Mesodermal cell (in vitro differentiated cells): ENCODE data around the gene FAM149A.
A peak's percentile ranks its signal among the peaks of the same experiment; 100 is the strongest.

Source experiments
- H3K27ac ChIP-seq: 2 replicates; pipeline ENCODE4 v1.7.0; 2013; ENCODE audit warnings: mild to moderate bottlenecking, low read depth, low read length, moderate library complexity; ENCODE audit not compliant: severe bottlenecking
- H3K36me3 ChIP-seq: 2 replicates; pipeline ENCODE4 v1.7.1; 2013; ENCODE audit warnings: mild to moderate bottlenecking, low read length, moderate library complexity; ENCODE audit not compliant: control insufficient read depth, insufficient read depth
- H3K4me1 ChIP-seq: one replicate; pipeline ENCODE4 v1.7.1; 2013; ENCODE audit warnings: mild to moderate bottlenecking, low read length; ENCODE audit not compliant: insufficient read depth, control insufficient read depth, poor library complexity, severe bottlenecking
- H3K4me3 ChIP-seq: 2 replicates; pipeline ENCODE4 v1.7.0; 2013; ENCODE audit warnings: low read length, control low read depth, mild to moderate bottlenecking; ENCODE audit not compliant: insufficient read depth, poor library complexity, severe bottlenecking; ENCODE audit errors: extremely low read depth
- H3K9me3 ChIP-seq: 2 replicates; pipeline ENCODE4 v1.7.1; 2013; ENCODE audit warnings: mild to moderate bottlenecking, low read length, moderate library complexity; ENCODE audit not compliant: control insufficient read depth
- WGBS, 2 experiments: methylation state at CpG; one replicate each; pipeline ENCODE4 v1.1.5; 2013; ENCODE audit warnings: missing lambda C conversion rate in 2 of 2; ENCODE audit not compliant: insufficient coverage in 2 of 2; 5-methylcytosine and 5-hydroxymethylcytosine counted together

Gene FAM149A

GRCh38 chr4:186137196-186137794 lies 32.8 kb downstream of the FAM149A start:
- H3K4me1 ChIP-seq: no peaks in the 10 kb centered on the region
- H3K36me3 ChIP-seq: no peaks in the 10 kb centered on the region
- no peaks in the 10 kb centered on the region for H3K9me3 ChIP-seq
- H3K4me3 ChIP-seq: no peak overlapping the region
- no peak overlapping the region for H3K27ac ChIP-seq
- 80 to 82% methylated on average over 1 to 5 of the region's 6 CpGs for WGBS, 2 experiments

DNA sequence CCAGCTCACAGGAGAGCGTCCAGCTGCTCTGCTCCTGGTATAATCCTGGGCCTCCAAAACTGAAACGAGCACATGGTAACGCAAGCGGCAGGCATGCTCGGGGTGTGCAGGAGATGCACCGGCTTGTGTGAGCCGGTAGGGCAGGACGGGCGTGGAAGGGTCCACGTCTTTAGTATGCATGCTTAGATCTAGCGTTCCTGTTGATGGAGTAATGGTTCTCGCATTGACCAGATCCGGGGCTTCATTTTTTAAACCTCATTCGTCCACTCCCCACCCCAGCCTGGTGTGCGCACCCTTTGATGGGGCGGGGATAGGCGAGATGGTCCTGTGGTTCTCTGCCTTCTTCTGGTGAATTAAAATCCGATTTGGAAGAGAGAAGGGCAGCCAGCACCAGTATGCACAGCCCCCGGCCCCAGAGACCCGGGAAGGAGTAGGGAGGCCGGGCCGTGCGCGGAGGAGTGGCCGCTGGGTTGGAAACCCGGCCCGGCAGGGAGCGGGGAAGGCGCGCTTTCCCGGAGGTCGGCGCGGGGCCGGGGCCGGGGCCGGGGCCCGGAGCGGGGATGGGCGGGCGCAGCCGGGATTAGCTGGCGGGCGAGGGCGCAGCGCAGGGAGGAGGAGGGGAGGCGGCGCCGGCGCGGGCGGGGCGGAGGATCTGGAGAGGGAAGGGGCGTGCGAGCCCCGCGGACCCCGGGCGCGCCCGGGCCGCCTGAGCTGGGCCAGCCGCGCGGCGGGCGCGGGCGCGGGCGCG lies 39.9 kb downstream of the FAM149A start:
- Histone ChIP-seq H3K27ac (no peak overlapping the region), H3K4me3 (peak overlapping the region; percentile 39), H3K36me3 (no peaks in the 10 kb centered on the region), H3K4me1 (peaks cover 4% of the 10 kb centered on the region), H3K9me3 (no peaks in the 10 kb centered on the region)
- WGBS, 2 experiments: 4 to 17% methylated on average over 19 to 29 of the region's 72 CpGs

DNA sequence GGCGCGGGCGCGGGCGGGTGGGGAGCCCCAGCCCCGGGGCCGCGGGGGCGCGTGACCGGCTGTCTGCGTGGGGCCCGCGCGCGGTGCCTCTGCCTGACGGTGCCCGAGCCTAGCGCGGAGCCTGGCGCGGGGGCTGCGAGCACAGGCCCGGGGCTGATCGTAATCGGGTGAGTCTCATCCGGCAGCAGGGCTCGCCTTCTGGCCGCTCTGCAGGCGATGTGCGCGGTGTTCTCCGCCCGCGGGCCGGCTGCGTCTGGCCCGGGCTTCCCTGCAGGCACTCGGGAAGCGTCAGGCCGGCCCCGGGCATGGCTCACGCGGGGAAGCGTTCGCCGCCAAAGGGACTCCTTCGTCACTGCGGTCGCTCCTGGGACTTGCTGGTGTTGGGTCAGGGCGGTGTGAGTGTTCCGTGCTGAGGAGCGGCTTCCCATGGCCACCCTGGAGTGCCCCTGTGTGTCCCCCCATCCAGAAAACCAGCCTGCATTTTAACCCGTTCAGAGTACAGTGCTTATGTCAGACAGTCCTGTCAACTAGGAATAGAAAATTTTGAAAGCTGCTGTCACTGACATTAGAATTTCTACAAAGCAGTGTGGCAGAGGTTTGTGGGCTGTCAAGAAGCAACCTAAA lies 40.6 kb downstream of the FAM149A start:
- H3K27ac ChIP-seq: no peak overlapping the region
- WGBS, 2 experiments: 0 to 1% methylated on average over 36 to 44 of the region's 54 CpGs

DNA sequence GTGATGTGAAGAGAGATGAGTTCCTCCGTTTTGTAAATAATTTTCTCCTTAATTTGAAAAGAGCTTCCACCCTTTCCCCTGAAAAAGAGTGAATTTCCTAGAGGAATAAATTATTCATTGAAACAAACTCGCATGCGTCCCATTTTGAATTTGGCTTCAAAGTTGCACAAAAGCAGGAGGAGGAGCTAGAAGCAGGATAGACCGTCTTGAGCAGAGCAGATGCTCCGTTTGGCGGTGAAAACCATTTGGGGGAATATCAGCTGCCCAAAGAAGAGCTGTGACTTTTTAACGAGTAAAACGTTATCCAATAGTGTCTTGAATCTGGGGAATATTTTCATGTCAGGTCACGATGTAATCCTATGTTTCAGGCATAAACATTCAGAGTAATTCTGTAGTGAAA lies 42.0 kb downstream of the FAM149A start:
- Histone ChIP-seq H3K4me1 (peaks cover 4% of the 10 kb centered on the region), H3K4me3 (no peak overlapping the region), H3K36me3 (no peaks in the 10 kb centered on the region), H3K9me3 (no peaks in the 10 kb centered on the region), H3K27ac (no peak overlapping the region)
- WGBS, 2 experiments: 80% methylated on average over 8 of the region's 9 CpGs

More for the DNA sequence above, 40.6 kb downstream of the FAM149A start:
- peak overlapping the region; percentile 44 for H3K4me3 ChIP-seq
- peaks cover 4% of the 10 kb centered on the region for H3K4me1 ChIP-seq
- no peaks in the 10 kb centered on the region for H3K36me3 ChIP-seq
- no peaks in the 10 kb centered on the region for H3K9me3 ChIP-seq

DNA sequence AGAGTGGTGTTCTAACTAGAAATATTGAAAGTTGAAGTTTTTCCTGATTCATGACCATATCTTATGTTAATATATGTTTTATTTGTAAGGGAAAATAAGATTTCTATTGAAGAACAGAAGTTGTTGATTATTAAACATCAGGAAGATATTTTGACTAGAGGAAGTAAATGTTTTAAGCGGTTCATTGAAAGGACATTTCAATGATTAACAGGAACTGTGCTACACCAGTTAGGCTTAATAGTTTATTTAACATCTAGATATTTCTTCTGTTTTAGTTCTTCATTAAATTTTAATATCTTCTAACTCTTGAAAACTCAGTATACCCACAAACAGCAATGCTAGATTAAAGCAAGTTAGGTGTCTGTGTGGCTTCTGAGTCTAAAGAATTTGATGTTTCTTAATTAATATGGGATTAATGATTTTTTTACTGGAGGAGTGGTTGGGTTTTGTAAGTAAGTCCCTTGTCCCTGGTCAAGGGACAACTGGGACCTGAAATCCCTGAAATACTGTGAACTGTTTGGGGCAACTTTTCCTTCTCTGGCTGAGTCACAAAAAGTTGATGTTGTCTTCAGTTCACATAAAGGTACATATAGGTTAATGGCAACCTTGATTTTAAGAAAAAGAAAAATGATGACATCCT lies 44.0 kb downstream of the FAM149A start:
- Histone ChIP-seq H3K4me1 (peaks cover 4% of the 10 kb centered on the region), H3K27ac (no peak overlapping the region), H3K9me3 (no peaks in the 10 kb centered on the region), H3K36me3 (no peaks in the 10 kb centered on the region), H3K4me3 (no peak overlapping the region)
- no CpG with 5 or more reads among the region's 1 CpG for WGBS, 2 experiments

GRCh38 chr4:186149872-186150271 lies 45.4 kb downstream of the FAM149A start:
- WGBS, 2 experiments: 64 to 68% methylated on average over 12 to 13 of the region's 14 CpGs
- Histone ChIP-seq H3K9me3 (no peaks in the 10 kb centered on the region), H3K36me3 (no peaks in the 10 kb centered on the region), H3K27ac (no peak overlapping the region), H3K4me3 (no peak overlapping the region), H3K4me1 (peaks cover 4% of the 10 kb centered on the region)

DNA sequence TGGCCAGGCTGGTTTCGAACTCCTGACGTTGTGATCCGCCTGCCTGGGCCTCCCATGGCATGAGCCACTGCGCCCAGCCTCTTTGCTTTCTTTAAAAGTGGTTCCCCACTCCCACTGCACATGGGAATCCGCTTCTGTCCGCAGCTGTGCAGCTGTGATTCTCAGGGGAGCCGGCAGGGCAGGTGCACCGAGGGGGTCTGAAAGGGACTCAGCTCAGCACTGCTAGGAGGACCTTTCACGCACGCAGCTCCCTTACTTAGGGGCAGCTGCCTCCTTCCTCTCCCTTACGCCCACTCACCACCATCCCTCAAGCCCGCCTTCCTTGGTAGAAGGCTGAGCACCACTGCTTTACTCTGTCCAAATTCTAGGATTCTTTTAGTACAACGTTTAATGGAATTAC lies 46.4 kb downstream of the FAM149A start:
- Histone ChIP-seq H3K4me3 (no peak overlapping the region), H3K27ac (no peak overlapping the region), H3K4me1 (no peaks in the 10 kb centered on the region), H3K36me3 (no peaks in the 10 kb centered on the region), H3K9me3 (no peaks in the 10 kb centered on the region)
- 88 to 95% methylated on average over 8 to 11 of the region's 13 CpGs for WGBS, 2 experiments

DNA sequence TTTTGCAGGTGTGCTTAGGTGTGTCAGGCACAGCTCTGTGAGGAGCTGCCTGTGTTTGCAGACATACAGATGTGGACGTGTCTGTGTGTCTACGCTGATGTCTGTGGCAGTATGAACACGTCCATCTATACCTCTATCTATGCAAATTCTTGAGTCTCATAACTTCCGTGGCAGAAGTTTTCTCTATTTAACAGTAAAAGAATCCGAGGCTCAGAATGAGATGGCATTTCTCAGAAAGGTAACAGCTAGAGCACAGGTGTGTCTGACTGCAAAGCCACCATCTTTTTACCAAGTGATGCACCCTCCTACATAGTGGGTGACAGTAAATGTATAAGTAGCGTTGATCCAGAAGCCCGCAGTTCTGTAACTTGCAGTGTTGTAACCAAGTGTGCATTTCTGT lies 47.0 kb downstream of the FAM149A start:
- 98 to 100% methylated on average over 3 to 6 of the region's 7 CpGs for WGBS, 2 experiments
- Histone ChIP-seq H3K27ac (no peak overlapping the region), H3K4me1 (no peaks in the 10 kb centered on the region), H3K36me3 (no peaks in the 10 kb centered on the region), H3K4me3 (no peak overlapping the region), H3K9me3 (no peaks in the 10 kb centered on the region)

GRCh38 chr4:186158021-186158813 lies 53.7 kb downstream of the FAM149A start:
- H3K27ac ChIP-seq: no peak overlapping the region
- H3K4me3 ChIP-seq: no peak overlapping the region
- WGBS, 2 experiments: 80 to 85% methylated on average over 13 to 17 of the region's 17 CpGs
- H3K4me1 ChIP-seq: no peaks in the 10 kb centered on the region
- no peaks in the 10 kb centered on the region for H3K36me3 ChIP-seq
- H3K9me3 ChIP-seq: no peaks in the 10 kb centered on the region

- WGBS, 2 experiments: 88 to 93% methylated on average over 3 to 4 of the region's 5 CpGs
- H3K36me3 ChIP-seq: no peaks in the 10 kb centered on the region
- no peaks in the 10 kb centered on the region for H3K9me3 ChIP-seq
- H3K4me3 ChIP-seq: no peak overlapping the region
- peaks cover 3% of the 10 kb centered on the region for H3K4me1 ChIP-seq
- H3K27ac ChIP-seq: no peak overlapping the region
Observed at GRCh38 chr4:186158966-186159365, 54.5 kb downstream of the FAM149A start.
